ENCODE measurements around the gene BMP6. TPM values are rescaled to one million over a fixed set of nuclear protein-coding genes. Genes with fewer than 3 reads are reported as not detected.

The BMP6 gene
- total RNA-seq (1 to 10 TPM; 1.3 to 4.1 (median 2.6) TPM), polyA plus RNA-seq (1 to 10 TPM in 1 of 2 donors, under 1 TPM in 1; 0.59 to 3.4 TPM)
- long read RNA-seq, donor 1, partial matches to known transcripts, result 0 of 5 reads
- long read RNA-seq, donor 1, other reads (novel, unspliced or antisense), result 1 of 5 reads
- long read RNA-seq, donor 2, transcript BMP6-201 (7 exons, 2,780 nt), result major isoform, 7 of 7 reads
- long read RNA-seq, donor 2, partial matches to known transcripts, result 0 of 7 reads
- long read RNA-seq, donor 2, other reads (novel, unspliced or antisense), result 0 of 7 reads
- long read RNA-seq, donor 3, result 0 reads

GRCh38 chr6:7725849-7726415 lies at the start of gene BMP6:
BMP6 (plus strand) TSS chr6:7726099; CDS start chr6:7726956, 857 bp downstream.
- intact Hi-C loops (cut with DNase I), result loop anchor here in 7 of 10 donors (2.0 to 10.0 kb wide), 9 partner anchors 179 to 499 kb away; partner anchors contain the start of gene TXNDC5 (in 2 of the 7)
- peak; percentile 85 to 86 for DNase-seq
- H3K36me3 ChIP-seq, result no peaks in the 10 kb centered on the region
- no peaks in the 10 kb centered on the region for H3K9me3 ChIP-seq
- TF ChIP-seq, protein P1, sequence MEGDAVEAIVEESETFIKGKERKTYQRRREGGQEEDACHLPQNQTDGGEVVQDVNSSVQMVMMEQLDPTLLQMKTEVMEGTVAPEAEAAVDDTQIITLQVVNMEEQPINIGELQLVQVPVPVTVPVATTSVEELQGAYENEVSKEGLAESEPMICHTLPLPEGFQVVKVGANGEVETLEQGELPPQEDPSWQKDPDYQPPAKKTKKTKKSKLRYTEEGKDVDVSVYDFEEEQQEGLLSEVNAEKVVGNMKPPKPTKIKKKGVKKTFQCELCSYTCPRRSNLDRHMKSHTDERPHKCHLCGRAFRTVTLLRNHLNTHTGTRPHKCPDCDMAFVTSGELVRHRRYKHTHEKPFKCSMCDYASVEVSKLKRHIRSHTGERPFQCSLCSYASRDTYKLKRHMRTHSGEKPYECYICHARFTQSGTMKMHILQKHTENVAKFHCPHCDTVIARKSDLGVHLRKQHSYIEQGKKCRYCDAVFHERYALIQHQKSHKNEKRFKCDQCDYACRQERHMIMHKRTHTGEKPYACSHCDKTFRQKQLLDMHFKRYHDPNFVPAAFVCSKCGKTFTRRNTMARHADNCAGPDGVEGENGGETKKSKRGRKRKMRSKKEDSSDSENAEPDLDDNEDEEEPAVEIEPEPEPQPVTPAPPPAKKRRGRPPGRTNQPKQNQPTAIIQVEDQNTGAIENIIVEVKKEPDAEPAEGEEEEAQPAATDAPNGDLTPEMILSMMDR (IDR thresholded peaks at IDR 0.05), result no peak
- peaks cover 0 to 86% (median 56%) of the 10 kb centered on the region in 7 donors for H3K27me3 ChIP-seq
- peaks cover 3 to 43% (median 35%) of the 10 kb centered on the region in 9 donors for H3K4me1 ChIP-seq
- H3K4me3 ChIP-seq, result peak within 1 kb of the TSS; percentile 45 to 85 (median 64)
- ATAC-seq, result peak; percentile 92 to 96 (median 95)
- H3K27ac ChIP-seq, result peak within 1 kb of the TSS in 1 of 10 donors; percentile 11
- 0 to 1% methylated on average over 68 to 69 of the region's 69 CpGs for WGBS, 2 donors

DNA sequence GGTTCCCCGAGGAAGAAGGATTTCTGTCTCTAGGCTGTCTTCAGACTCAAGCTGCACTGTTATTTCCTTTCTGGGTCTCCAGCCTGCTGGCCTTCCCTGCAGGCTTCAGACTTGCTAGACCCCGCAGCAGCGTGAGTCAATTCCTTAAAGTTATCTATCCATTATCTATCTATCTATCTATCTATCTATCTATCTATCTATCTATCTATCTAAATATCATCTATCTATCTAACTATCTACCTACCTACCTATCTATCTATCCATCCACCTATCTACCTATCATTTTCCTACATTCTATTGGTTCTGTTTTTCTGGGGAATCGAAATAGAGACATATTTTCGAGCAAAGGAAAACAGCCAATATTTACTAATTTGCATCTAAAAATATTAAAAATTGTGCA lies 48.7 kb upstream of the BMP6 start:
- H3K9me3 ChIP-seq, result no peaks in the 10 kb centered on the region
- peaks cover 0 to 17% (median 11%) of the 10 kb centered on the region in 9 donors for H3K4me1 ChIP-seq
- peaks cover 0 to 59% (median 27%) of the 10 kb centered on the region in 7 donors for H3K27me3 ChIP-seq
- WGBS, 2 donors, result 88 to 97% methylated on average over 5 of the region's 5 CpGs
- no peaks in the 10 kb centered on the region for H3K36me3 ChIP-seq
- DNase-seq (no peak), ATAC-seq (no peak)
- no peak overlapping the region for H3K4me3 ChIP-seq
- intact Hi-C loops (cut with DNase I), result no loop called here
- TF ChIP-seq, protein P1 (IDR thresholded peaks at IDR 0.05), result no peak
- H3K27ac ChIP-seq, result no peak overlapping the region

DNA sequence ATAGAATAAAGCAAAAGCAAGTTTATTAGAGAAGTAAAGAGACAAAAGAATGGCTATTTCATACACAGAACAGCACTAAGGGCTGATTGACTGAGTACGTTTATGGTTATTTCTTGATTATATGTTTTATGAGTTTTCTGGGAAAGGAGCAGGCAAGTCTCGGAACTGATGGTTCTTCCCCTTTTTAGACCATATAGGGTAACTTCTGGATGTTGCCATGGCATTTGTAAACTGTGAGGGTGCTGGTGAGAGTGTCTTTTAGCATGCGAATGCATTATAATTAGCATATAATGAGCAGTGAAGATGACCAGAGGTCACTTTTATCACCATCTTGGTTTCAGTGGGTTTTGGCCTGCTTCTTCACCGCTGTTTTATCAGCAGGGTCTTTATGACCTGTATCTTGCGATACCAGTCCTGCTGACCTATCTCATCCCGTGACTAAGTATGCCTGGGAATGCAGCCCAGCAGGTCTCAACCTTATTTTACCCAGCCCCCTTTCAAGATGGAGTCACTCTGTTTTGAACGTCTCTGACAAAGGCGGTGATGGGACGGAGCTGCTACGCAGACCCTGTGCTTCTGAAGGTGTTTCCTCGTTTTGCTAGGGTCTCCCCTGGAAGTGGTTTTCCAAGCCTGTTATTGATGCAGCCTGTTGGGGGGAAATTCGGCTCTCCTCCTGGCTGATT lies 45.4 kb upstream of the BMP6 start:
- DNase-seq (no peak), ATAC-seq (no peak)
- no peaks in the 10 kb centered on the region for H3K9me3 ChIP-seq
- WGBS, 2 donors, result 76 to 79% methylated on average over 12 of the region's 12 CpGs
- H3K4me3 ChIP-seq, result no peak overlapping the region
- no peaks in the 10 kb centered on the region for H3K36me3 ChIP-seq
- no peak overlapping the region for H3K27ac ChIP-seq
- intact Hi-C loops (cut with DNase I), result no loop called here
- TF ChIP-seq, protein P1 (IDR thresholded peaks at IDR 0.05), result no peak
- H3K27me3 ChIP-seq, result peaks cover 0 to 58% (median 19%) of the 10 kb centered on the region in 7 donors
- no peaks in the 10 kb centered on the region for H3K4me1 ChIP-seq

- Histone ChIP-seq H3K27ac (no peak overlapping the region), H3K27me3 (peaks cover 0 to 51% (median 15%) of the 10 kb centered on the region in 7 donors), H3K36me3 (no peaks in the 10 kb centered on the region), H3K4me3 (no peak overlapping the region), H3K4me1 (no peaks in the 10 kb centered on the region), H3K9me3 (no peaks in the 10 kb centered on the region)
- ATAC-seq (no peak), DNase-seq (no peak)
- TF ChIP-seq, protein P1 (IDR thresholded peaks at IDR 0.05), result no peak
- 70 to 71% methylated on average over 4 of the region's 4 CpGs for WGBS, 2 donors
- intact Hi-C loops (cut with DNase I), result no loop called here
These were observed 44.5 kb upstream of the BMP6 start for GRCh38 chr6:7681449-7681848.

Measured in heart right ventricle (tissue), 16 donors.